ENCODE measurements around the gene PAMR1. TPM values are rescaled to one million over a fixed set of nuclear protein-coding genes. Genes with fewer than 3 reads are reported as not detected.
A peak's percentile ranks its signal among the peaks of the same experiment; 100 is the strongest.

The PAMR1 gene
- total and polyA plus RNA-seq, 4 experiments from 2014 or later, result not detected

- no peak overlapping the region for H3K4me3 ChIP-seq (ENCODE audit: low read length in 2 of 2)
- H3K4me1 ChIP-seq (ENCODE audit: insufficient read depth, low read length), result no peaks in the 10 kb centered on the region
- no peaks in the 10 kb centered on the region for H3K36me3 ChIP-seq (ENCODE audit: insufficient read depth, low read length)
- DNase-seq, result no peak
- intact Hi-C loops (cut with micrococcal nuclease), result no loop called here
- H3K27me3 ChIP-seq (ENCODE audit: insufficient read depth, low read length), result no peaks in the 10 kb centered on the region
- no peak overlapping the region for H3K4me3 Mint-ChIP-seq
- H3K9me3 Mint-ChIP-seq, result no peaks in the 10 kb centered on the region
- CTCF ChIA-PET (ENCODE audit: partially characterized antibody), result interaction anchor here (1.3 kb wide), 1 partner anchor 57 kb away, joined by 3 read pairs; no protein-coding TSS in a partner anchor
- H3K27ac Mint-ChIP-seq, result no peak overlapping the region
- no peaks in the 10 kb centered on the region for H3K36me3 Mint-ChIP-seq
- POLR2A ChIA-PET (ENCODE audit: partially characterized antibody), result no interaction called here
- no peaks in the 10 kb centered on the region for H3K9me3 ChIP-seq (ENCODE audit: control insufficient read depth in 1 of 2, low read length in 2 of 2)
- H3K4me1 Mint-ChIP-seq, result no peaks in the 10 kb centered on the region
- H3K27ac ChIP-seq (ENCODE audit: low read depth, low read length), result no peak overlapping the region
- H3K27me3 Mint-ChIP-seq, result peaks cover 12 to 23% of the 10 kb centered on the region in 2 donors
These were observed 16.4 kb upstream of the PAMR1 start for GRCh38 chr11:35541621-35542375.

- CTCF ChIA-PET (ENCODE audit: partially characterized antibody), result no interaction called here
- intact Hi-C loops (cut with micrococcal nuclease), result no loop called here
- H3K27ac ChIP-seq (ENCODE audit: low read depth, low read length), result no peak overlapping the region
These were observed 15.1 kb upstream of the PAMR1 start for GRCh38 chr11:35540526-35540925.

GRCh38 chr11:35539781-35540281 lies 14.4 kb upstream of the PAMR1 start:
- intact Hi-C loops (cut with micrococcal nuclease), result no loop called here
- Mint-ChIP-seq H3K27ac (no peak overlapping the region), H3K27me3 (peaks cover 12 to 29% of the 10 kb centered on the region in 2 donors), H3K4me1 (no peaks in the 10 kb centered on the region), H3K4me3 (no peak overlapping the region), H3K36me3 (no peaks in the 10 kb centered on the region), H3K9me3 (no peaks in the 10 kb centered on the region)
- ChIA-PET POLR2A (ENCODE audit: partially characterized antibody) (no interaction called here), CTCF (ENCODE audit: partially characterized antibody) (no interaction called here)
- Histone ChIP-seq H3K9me3 (ENCODE audit: control insufficient read depth in 1 of 2, low read length in 2 of 2) (no peaks in the 10 kb centered on the region), H3K36me3 (ENCODE audit: insufficient read depth, low read length) (no peaks in the 10 kb centered on the region), H3K27ac (ENCODE audit: low read depth, low read length) (no peak overlapping the region), H3K27me3 (ENCODE audit: insufficient read depth, low read length) (no peaks in the 10 kb centered on the region), H3K4me1 (ENCODE audit: insufficient read depth, low read length) (no peaks in the 10 kb centered on the region), H3K4me3 (ENCODE audit: low read length in 2 of 2) (no peak overlapping the region)
- no peak for DNase-seq

More at GRCh38 chr11:35540526-35540925, 15.1 kb upstream of the PAMR1 start:
- H3K27ac Mint-ChIP-seq, result no peak overlapping the region
- peaks cover 12 to 24% of the 10 kb centered on the region in 2 donors for H3K27me3 Mint-ChIP-seq
- H3K9me3 Mint-ChIP-seq, result no peaks in the 10 kb centered on the region
- POLR2A ChIA-PET (ENCODE audit: partially characterized antibody), result no interaction called here
- DNase-seq, result no peak
- H3K4me3 Mint-ChIP-seq, result no peak overlapping the region
- H3K4me1 ChIP-seq (ENCODE audit: insufficient read depth, low read length), result no peaks in the 10 kb centered on the region
- H3K36me3 ChIP-seq (ENCODE audit: insufficient read depth, low read length), result no peaks in the 10 kb centered on the region
- H3K9me3 ChIP-seq (ENCODE audit: control insufficient read depth in 1 of 2, low read length in 2 of 2), result no peaks in the 10 kb centered on the region
- H3K4me1 Mint-ChIP-seq, result no peaks in the 10 kb centered on the region
- no peaks in the 10 kb centered on the region for H3K27me3 ChIP-seq (ENCODE audit: insufficient read depth, low read length)
- H3K36me3 Mint-ChIP-seq, result no peaks in the 10 kb centered on the region
- no peak overlapping the region for H3K4me3 ChIP-seq (ENCODE audit: low read length in 2 of 2)

GRCh38 chr11:35539256-35539655 lies 13.8 kb upstream of the PAMR1 start:
- H3K27me3 ChIP-seq (ENCODE audit: insufficient read depth, low read length), result no peaks in the 10 kb centered on the region
- Mint-ChIP-seq H3K4me3 (no peak overlapping the region), H3K27me3 (peaks cover 12 to 29% of the 10 kb centered on the region in 2 donors), H3K36me3 (no peaks in the 10 kb centered on the region), H3K9me3 (no peaks in the 10 kb centered on the region), H3K27ac (no peak overlapping the region), H3K4me1 (no peaks in the 10 kb centered on the region)
- ChIA-PET CTCF (ENCODE audit: partially characterized antibody) (interaction anchor here (0.6 kb wide), 1 partner anchor 283 kb away, joined by 3 read pairs; no protein-coding TSS in a partner anchor), POLR2A (ENCODE audit: partially characterized antibody) (no interaction called here)
- DNase-seq, result no peak
- H3K4me1 ChIP-seq (ENCODE audit: insufficient read depth, low read length), result no peaks in the 10 kb centered on the region
- H3K27ac ChIP-seq (ENCODE audit: low read depth, low read length), result no peak overlapping the region
- intact Hi-C loops (cut with micrococcal nuclease), result no loop called here
- H3K36me3 ChIP-seq (ENCODE audit: insufficient read depth, low read length), result no peaks in the 10 kb centered on the region
- no peak overlapping the region for H3K4me3 ChIP-seq (ENCODE audit: low read length in 2 of 2)
- no peaks in the 10 kb centered on the region for H3K9me3 ChIP-seq (ENCODE audit: control insufficient read depth in 1 of 2, low read length in 2 of 2)

- POLR2A ChIA-PET (ENCODE audit: partially characterized antibody), result no interaction called here
- peak overlapping the region in 1 of 8 donors; percentile 26 for H3K4me3 Mint-ChIP-seq
These were observed 11.1 kb upstream of the PAMR1 start for GRCh38 chr11:35536470-35536869.

GRCh38 chr11:35531246-35531645 lies 5.8 kb upstream of the PAMR1 start:
- H3K36me3 Mint-ChIP-seq, result no peaks in the 10 kb centered on the region
- peaks cover 24 to 32% of the 10 kb centered on the region in 2 donors for H3K27me3 Mint-ChIP-seq
- no peaks in the 10 kb centered on the region for H3K4me1 ChIP-seq (ENCODE audit: insufficient read depth, low read length)
- no peak overlapping the region for H3K4me3 ChIP-seq (ENCODE audit: low read length in 2 of 2)
- intact Hi-C loops (cut with micrococcal nuclease), result no loop called here
- no peak overlapping the region for H3K4me3 Mint-ChIP-seq
- peaks cover 0 to 2% (median under 1%) of the 10 kb centered on the region in 4 donors for H3K4me1 Mint-ChIP-seq
- H3K9me3 Mint-ChIP-seq, result no peaks in the 10 kb centered on the region
- H3K27ac ChIP-seq (ENCODE audit: low read depth, low read length), result no peak overlapping the region
- H3K36me3 ChIP-seq (ENCODE audit: insufficient read depth, low read length), result no peaks in the 10 kb centered on the region
- ChIA-PET POLR2A (ENCODE audit: partially characterized antibody) (no interaction called here), CTCF (ENCODE audit: partially characterized antibody) (no interaction called here)
- H3K9me3 ChIP-seq (ENCODE audit: control insufficient read depth in 1 of 2, low read length in 2 of 2), result no peaks in the 10 kb centered on the region
- no peak overlapping the region for H3K27ac Mint-ChIP-seq
- peaks cover 13% of the 10 kb centered on the region for H3K27me3 ChIP-seq (ENCODE audit: insufficient read depth, low read length)
- DNase-seq, result no peak

More at GRCh38 chr11:35536470-35536869, 11.1 kb upstream of the PAMR1 start:
- CTCF ChIA-PET (ENCODE audit: partially characterized antibody), result no interaction called here
- intact Hi-C loops (cut with micrococcal nuclease), result no loop called here
- Histone ChIP-seq H3K9me3 (ENCODE audit: control insufficient read depth in 1 of 2, low read length in 2 of 2) (no peaks in the 10 kb centered on the region), H3K36me3 (ENCODE audit: insufficient read depth, low read length) (no peaks in the 10 kb centered on the region), H3K27me3 (ENCODE audit: insufficient read depth, low read length) (no peaks in the 10 kb centered on the region), H3K27ac (ENCODE audit: low read depth, low read length) (no peak overlapping the region), H3K4me3 (ENCODE audit: low read length in 2 of 2) (no peak overlapping the region), H3K4me1 (ENCODE audit: insufficient read depth, low read length) (no peaks in the 10 kb centered on the region)
- Mint-ChIP-seq H3K27me3 (peaks cover 12 to 33% of the 10 kb centered on the region in 2 donors), H3K27ac (no peak overlapping the region), H3K36me3 (no peaks in the 10 kb centered on the region), H3K4me1 (no peaks in the 10 kb centered on the region), H3K9me3 (no peaks in the 10 kb centered on the region)
- no peak for DNase-seq

- Mint-ChIP-seq H3K4me3 (no peak overlapping the region), H3K27me3 (peaks cover 30 to 38% of the 10 kb centered on the region in 2 donors)
These were observed 4.6 kb upstream of the PAMR1 start for GRCh38 chr11:35529971-35530495.

More at GRCh38 chr11:35529971-35530495, 4.6 kb upstream of the PAMR1 start:
- Histone ChIP-seq H3K9me3 (ENCODE audit: control insufficient read depth in 1 of 2, low read length in 2 of 2) (no peaks in the 10 kb centered on the region), H3K4me1 (ENCODE audit: insufficient read depth, low read length) (no peaks in the 10 kb centered on the region), H3K27ac (ENCODE audit: low read depth, low read length) (no peak overlapping the region), H3K27me3 (ENCODE audit: insufficient read depth, low read length) (peaks cover 20% of the 10 kb centered on the region), H3K36me3 (ENCODE audit: insufficient read depth, low read length) (no peaks in the 10 kb centered on the region), H3K4me3 (ENCODE audit: low read length in 2 of 2) (no peak overlapping the region)
- POLR2A ChIA-PET (ENCODE audit: partially characterized antibody), result no interaction called here
- Mint-ChIP-seq H3K9me3 (no peaks in the 10 kb centered on the region), H3K4me1 (peaks cover 0 to 5% (median 4%) of the 10 kb centered on the region in 4 donors), H3K27ac (no peak overlapping the region), H3K36me3 (no peaks in the 10 kb centered on the region)
- CTCF ChIA-PET (ENCODE audit: partially characterized antibody), result no interaction called here
- DNase-seq, result no peak
- intact Hi-C loops (cut with micrococcal nuclease), result no loop called here
